Activated naive CD8-positive, alpha-beta T cell treated with anti-CD3 and anti-CD28 coated beads, Interleukin-2, amount 10 ng/mL, durations not matched to agents 7 days and 5 days (primary cell): ENCODE results near the gene TLNRD1. TPM values are rescaled to one million over a fixed set of nuclear protein-coding genes. Genes with fewer than 3 reads are reported as not detected.
"Not testable (repeated sequence)": the region's sequence is repeated elsewhere in the genome, so short reads cannot be mapped to it uniquely, and the experiment has no call there.

Experiments
- ATAC-seq: fragments of 150-1000 bp; cut with Tn5 transposase; one replicate; pipeline ENCODE4 v1.10.0; 2021; ENCODE audit warnings: low read depth, moderate library complexity
- POLR2A ChIA-PET: fragments of 350-600 bp; sonication (Branson Sonifier 250); formaldehyde crosslinking; loops from one replicate; lab custom pipeline; 2021; ENCODE audit warnings: antibody characterized with exemption; lab: Charles Lee
- DNase-seq: peaks from one replicate; pipeline ENCODE4 v3.0.0; 2021
- H3K27ac Mint-ChIP-seq: one replicate; pipeline ENCODE4 v1.8.0; 2022; ENCODE audit warnings: mild to moderate bottlenecking, mixed read lengths
- H3K27me3 Mint-ChIP-seq: one replicate; pipeline ENCODE4 v1.8.0; 2022; ENCODE audit warnings: mild to moderate bottlenecking, moderate library complexity, mixed read lengths
- H3K36me3 Mint-ChIP-seq: one replicate; pipeline ENCODE4 v1.8.0; 2021; ENCODE audit warnings: mild to moderate bottlenecking, mixed read lengths
- H3K4me1 Mint-ChIP-seq: one replicate; pipeline ENCODE4 v1.8.0; 2021; ENCODE audit warnings: mixed read lengths
- H3K4me3 Mint-ChIP-seq: one replicate; pipeline ENCODE4 v1.8.0; 2022; ENCODE audit warnings: mild to moderate bottlenecking, moderate library complexity, mixed read lengths
- H3K9me3 Mint-ChIP-seq: one replicate; pipeline ENCODE4 v1.8.0; 2021; ENCODE audit warnings: mixed read lengths
- total RNA-seq, 2 experiments: library from RNA; stranded (reverse); gene quantifications; one replicate each; pipeline ENCODE4 v1.2.3, GENCODE V29; 2021

TLNRD1 gene
- 10 to 100 TPM; 24.0 to 24.5 TPM for total RNA-seq

GRCh38 chr15:81000624-81001151 is at the start of gene TLNRD1:
TLNRD1 (plus strand) TSS chr15:81000923; CDS start chr15:81002272, 1,349 bp downstream.
- Mint-ChIP-seq H3K4me1 (peaks cover 47% of the 10 kb centered on the region), H3K36me3 (peaks cover 15% of the 10 kb centered on the region), H3K4me3 (peak within 1 kb of the TSS; percentile 99), H3K27me3 (no peaks in the 10 kb centered on the region), H3K27ac (peak within 1 kb of the TSS; percentile 97), H3K9me3 (no peaks in the 10 kb centered on the region)
- POLR2A ChIA-PET: interaction anchor here (0.7 to 3.3 kb wide), 12 partner anchors 10 to 1033 kb away, joined by 3 to 33 read pairs (median 3); no protein-coding TSS in a partner anchor
- DNase-seq: peak; percentile 88
- peak; percentile 75 for ATAC-seq

- Mint-ChIP-seq H3K27ac (no peak overlapping the region), H3K4me1 (peaks cover 3% of the 10 kb centered on the region), H3K9me3 (no peaks in the 10 kb centered on the region), H3K4me3 (no peak overlapping the region), H3K27me3 (no peaks in the 10 kb centered on the region), H3K36me3 (peaks cover 5% of the 10 kb centered on the region)
- POLR2A ChIA-PET: no interaction called here
- ATAC-seq: no peak
- DNase-seq: no peak
Observed at GRCh38 chr15:80951941-80952340, 48.8 kb upstream of the TLNRD1 start.

GRCh38 chr15:80953001-80953952 is 47.4 kb upstream of the TLNRD1 start:
- no peaks in the 10 kb centered on the region for H3K27me3 Mint-ChIP-seq

GRCh38 chr15:80953953-80954778 is 46.6 kb upstream of the TLNRD1 start:
- H3K4me1 Mint-ChIP-seq: peaks cover 3% of the 10 kb centered on the region
- H3K27me3 Mint-ChIP-seq: no peaks in the 10 kb centered on the region
- ATAC-seq: no peak
- H3K9me3 Mint-ChIP-seq: no peaks in the 10 kb centered on the region
- DNase-seq: no peak
- no peak overlapping the region for H3K27ac Mint-ChIP-seq
- H3K4me3 Mint-ChIP-seq: no peak overlapping the region
- peaks cover 11% of the 10 kb centered on the region for H3K36me3 Mint-ChIP-seq
- POLR2A ChIA-PET: no interaction called here

More at GRCh38 chr15:80953001-80953952, 47.4 kb upstream of the TLNRD1 start:
- H3K4me1 Mint-ChIP-seq: peaks cover 3% of the 10 kb centered on the region
- DNase-seq: no peak
- no peak overlapping the region for H3K4me3 Mint-ChIP-seq
- H3K36me3 Mint-ChIP-seq: peaks cover 5% of the 10 kb centered on the region
- no peak for ATAC-seq
- POLR2A ChIA-PET: no interaction called here
- H3K27ac Mint-ChIP-seq: no peak overlapping the region
- no peaks in the 10 kb centered on the region for H3K9me3 Mint-ChIP-seq

- H3K27ac Mint-ChIP-seq, DNase-seq, H3K4me1 Mint-ChIP-seq, H3K9me3 Mint-ChIP-seq, H3K27me3 Mint-ChIP-seq, H3K4me3 Mint-ChIP-seq, POLR2A ChIA-PET: not testable (repeated sequence)
- H3K36me3 Mint-ChIP-seq: peaks cover 17% of the 10 kb centered on the region
- ATAC-seq: peak; percentile 52
Observed at GRCh38 chr15:80955571-80956452, 44.9 kb upstream of the TLNRD1 start.

- H3K9me3 Mint-ChIP-seq: no peaks in the 10 kb centered on the region
- H3K27me3 Mint-ChIP-seq: no peaks in the 10 kb centered on the region
- ATAC-seq (no peak), DNase-seq (no peak)
- no peak overlapping the region for H3K4me3 Mint-ChIP-seq
- no peak overlapping the region for H3K27ac Mint-ChIP-seq
- POLR2A ChIA-PET: no interaction called here
- H3K4me1 Mint-ChIP-seq: peaks cover 8% of the 10 kb centered on the region
- peaks cover 29% of the 10 kb centered on the region for H3K36me3 Mint-ChIP-seq
Observed at GRCh38 chr15:80957556-80957955, 43.2 kb upstream of the TLNRD1 start.

- no peak overlapping the region for H3K27ac Mint-ChIP-seq
Observed at GRCh38 chr15:80957976-80958375, 42.7 kb upstream of the TLNRD1 start.

GRCh38 chr15:80958818-80959495 is 41.8 kb upstream of the TLNRD1 start:
- no peak for ATAC-seq
- no peaks in the 10 kb centered on the region for H3K27me3 Mint-ChIP-seq
- POLR2A ChIA-PET: interaction anchor here (0.6 kb wide), 1 partner anchor 9 kb away, joined by 3 read pairs; no protein-coding TSS in a partner anchor
- no peak overlapping the region for H3K4me3 Mint-ChIP-seq
- no peaks in the 10 kb centered on the region for H3K9me3 Mint-ChIP-seq
- H3K4me1 Mint-ChIP-seq: peaks cover 12% of the 10 kb centered on the region
- peaks cover 40% of the 10 kb centered on the region for H3K36me3 Mint-ChIP-seq
- DNase-seq: no peak
- no peak overlapping the region for H3K27ac Mint-ChIP-seq

More at GRCh38 chr15:80957976-80958375, 42.7 kb upstream of the TLNRD1 start:
- POLR2A ChIA-PET: no interaction called here
- H3K36me3 Mint-ChIP-seq: peaks cover 34% of the 10 kb centered on the region
- H3K9me3 Mint-ChIP-seq: no peaks in the 10 kb centered on the region
- ATAC-seq (no peak), DNase-seq (no peak)
- no peak overlapping the region for H3K4me3 Mint-ChIP-seq
- no peaks in the 10 kb centered on the region for H3K27me3 Mint-ChIP-seq
- peaks cover 12% of the 10 kb centered on the region for H3K4me1 Mint-ChIP-seq

- not testable (repeated sequence) for H3K27me3 Mint-ChIP-seq, DNase-seq
- peaks cover 45% of the 10 kb centered on the region for H3K36me3 Mint-ChIP-seq
Observed at GRCh38 chr15:80965454-80965853, 35.3 kb upstream of the TLNRD1 start.

GRCh38 chr15:80966431-80967197 is 34.1 kb upstream of the TLNRD1 start:
- no peak for DNase-seq
- Mint-ChIP-seq H3K27ac (no peak overlapping the region), H3K4me3 (no peak overlapping the region), H3K9me3 (no peaks in the 10 kb centered on the region), H3K36me3 (peaks cover 39% of the 10 kb centered on the region), H3K27me3 (no peaks in the 10 kb centered on the region), H3K4me1 (peaks cover 16% of the 10 kb centered on the region)
- ATAC-seq: no peak
- POLR2A ChIA-PET: no interaction called here

More at GRCh38 chr15:80965454-80965853, 35.3 kb upstream of the TLNRD1 start:
- H3K9me3 Mint-ChIP-seq, ATAC-seq, POLR2A ChIA-PET, H3K27ac Mint-ChIP-seq, H3K4me3 Mint-ChIP-seq: not testable (repeated sequence)
- peaks cover 16% of the 10 kb centered on the region for H3K4me1 Mint-ChIP-seq

- H3K4me3 Mint-ChIP-seq: no peak overlapping the region
- POLR2A ChIA-PET: no interaction called here
- peaks cover 12% of the 10 kb centered on the region for H3K4me1 Mint-ChIP-seq
- peaks cover 30% of the 10 kb centered on the region for H3K36me3 Mint-ChIP-seq
- H3K9me3 Mint-ChIP-seq: no peaks in the 10 kb centered on the region
- ATAC-seq: no peak
- H3K27me3 Mint-ChIP-seq: no peaks in the 10 kb centered on the region
- no peak overlapping the region for H3K27ac Mint-ChIP-seq
- no peak for DNase-seq
Observed at GRCh38 chr15:80967451-80967850, 33.3 kb upstream of the TLNRD1 start.
